ENCODE results near the gene SH3PXD2A.
"Not testable (repeated sequence)": the region's sequence is repeated elsewhere in the genome, so short reads cannot be mapped to it uniquely, and the experiment has no call there.

Gene SH3PXD2A

DNA sequence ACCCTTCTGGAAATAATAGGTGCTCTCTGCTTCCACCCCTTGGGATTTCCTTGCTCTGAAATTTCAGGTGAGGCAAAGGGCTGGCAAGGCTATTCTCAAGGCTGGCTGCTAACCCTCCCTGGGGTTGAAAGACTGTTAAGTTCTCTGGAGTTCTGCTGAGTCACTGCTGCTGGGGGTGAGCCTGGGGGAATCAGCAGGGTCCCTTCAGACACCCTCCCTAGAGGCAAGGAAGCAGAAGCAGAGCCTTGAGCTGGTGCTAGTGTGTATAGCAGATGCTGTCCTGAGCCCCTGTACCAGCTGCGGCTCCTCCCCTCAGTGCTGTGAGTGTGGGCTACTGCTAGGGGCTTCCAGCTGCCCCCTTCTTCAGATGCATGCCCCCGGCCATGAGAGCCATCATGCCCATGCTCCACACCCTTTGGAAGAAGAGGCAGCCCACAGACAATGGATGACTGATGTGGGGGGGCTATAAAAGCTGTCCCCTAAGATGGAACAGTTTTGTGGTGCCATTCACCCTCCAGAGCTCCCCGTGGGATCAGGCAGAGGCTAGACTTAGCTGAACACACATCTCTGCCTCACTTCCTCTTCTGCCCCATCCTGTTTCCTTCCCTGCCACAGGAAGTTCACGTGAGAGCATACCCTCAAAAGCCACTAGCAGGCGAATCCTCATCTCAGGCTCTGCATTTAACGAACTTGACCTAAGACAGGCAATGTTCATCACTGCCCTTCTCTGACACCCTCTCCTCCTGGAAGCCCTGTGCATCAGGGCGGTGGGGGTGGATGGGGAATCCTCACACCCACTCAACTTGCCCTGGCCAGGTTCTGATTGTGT, 91.8 kb downstream of the SH3PXD2A start:
- DNase-seq = peak; percentile 30

DNA sequence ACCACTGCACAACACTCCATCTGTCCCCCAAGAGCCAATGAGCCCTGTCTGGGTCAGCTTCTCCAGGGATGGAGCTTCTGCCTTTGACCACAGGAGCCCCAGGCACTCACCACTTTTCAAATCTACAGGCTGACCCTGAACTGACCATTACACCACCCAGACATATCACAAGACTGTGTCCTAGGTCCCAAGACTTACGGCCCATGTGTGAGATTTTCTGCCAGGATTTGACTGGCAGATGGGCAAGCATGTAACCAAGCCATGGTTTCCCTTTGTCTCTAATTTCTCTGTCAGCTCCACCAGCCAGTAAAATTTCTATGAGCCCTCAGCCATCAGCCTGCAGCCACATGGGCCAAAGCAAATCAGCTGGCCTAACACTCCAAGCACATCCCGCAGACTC, 92.5 kb downstream of the SH3PXD2A start:
- DNase-seq = no peak

GRCh38 chr10:103762162-103762561, 93.2 kb downstream of the SH3PXD2A start:
- no peak for DNase-seq

DNA sequence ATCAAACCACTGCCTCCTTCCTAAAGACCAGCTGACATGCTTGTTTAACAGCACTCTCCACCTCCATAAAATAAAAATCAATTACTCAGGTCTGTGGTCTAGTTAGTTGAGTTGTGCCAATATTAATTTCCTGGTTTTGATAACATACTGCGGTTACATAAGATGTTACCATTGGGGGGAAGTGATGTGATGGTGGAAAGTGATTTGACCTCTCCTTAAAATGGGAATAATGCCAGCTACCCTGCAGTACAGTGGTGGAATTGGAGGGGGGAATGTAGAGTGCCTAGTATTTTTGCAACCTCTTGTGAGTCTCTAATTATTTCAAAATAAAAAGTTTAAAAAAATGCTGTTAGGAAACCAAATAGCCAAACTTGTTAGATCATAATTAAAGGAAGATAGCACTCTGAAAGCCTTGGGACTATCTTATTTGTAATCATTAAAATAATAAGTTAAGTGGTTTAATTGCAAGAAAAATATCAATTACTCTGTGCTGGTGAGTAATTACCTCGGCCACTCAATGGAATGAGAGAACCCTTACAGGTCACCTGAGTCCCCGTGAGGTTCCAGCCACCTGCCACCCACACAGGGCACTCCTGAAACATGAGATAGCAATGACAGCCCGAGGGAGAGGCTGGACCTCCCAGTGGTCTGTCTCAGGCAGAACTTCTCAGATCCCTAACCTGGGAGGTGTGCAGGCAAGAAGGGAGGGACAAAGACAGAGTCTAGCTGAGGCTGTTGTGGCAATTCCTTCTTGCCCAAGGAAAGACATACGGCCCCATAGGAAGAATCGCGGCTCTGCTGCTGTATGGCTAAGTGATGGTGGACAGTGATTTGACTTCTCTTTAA, 94.1 kb downstream of the SH3PXD2A start:
- no peak for DNase-seq

DNA sequence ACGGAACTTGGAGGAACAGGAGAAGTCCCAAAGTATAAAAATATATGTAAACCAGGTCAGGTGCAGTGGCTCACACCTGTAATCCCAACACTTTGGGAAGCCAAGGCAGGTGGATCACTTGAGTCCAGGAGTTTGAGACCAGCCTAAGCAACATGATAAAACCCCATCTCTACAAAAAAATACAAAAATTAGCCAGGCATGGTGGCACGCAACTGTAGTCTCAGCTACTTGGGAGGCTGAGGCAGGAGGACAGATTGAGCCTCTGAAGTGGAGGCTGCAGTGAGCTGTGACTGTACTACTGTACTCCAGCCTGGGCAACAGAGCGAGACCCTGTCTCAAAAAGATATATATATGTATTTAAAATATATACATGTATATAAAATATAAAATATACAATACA, 95.1 kb downstream of the SH3PXD2A start:
- DNase-seq = not testable (repeated sequence)

DNA sequence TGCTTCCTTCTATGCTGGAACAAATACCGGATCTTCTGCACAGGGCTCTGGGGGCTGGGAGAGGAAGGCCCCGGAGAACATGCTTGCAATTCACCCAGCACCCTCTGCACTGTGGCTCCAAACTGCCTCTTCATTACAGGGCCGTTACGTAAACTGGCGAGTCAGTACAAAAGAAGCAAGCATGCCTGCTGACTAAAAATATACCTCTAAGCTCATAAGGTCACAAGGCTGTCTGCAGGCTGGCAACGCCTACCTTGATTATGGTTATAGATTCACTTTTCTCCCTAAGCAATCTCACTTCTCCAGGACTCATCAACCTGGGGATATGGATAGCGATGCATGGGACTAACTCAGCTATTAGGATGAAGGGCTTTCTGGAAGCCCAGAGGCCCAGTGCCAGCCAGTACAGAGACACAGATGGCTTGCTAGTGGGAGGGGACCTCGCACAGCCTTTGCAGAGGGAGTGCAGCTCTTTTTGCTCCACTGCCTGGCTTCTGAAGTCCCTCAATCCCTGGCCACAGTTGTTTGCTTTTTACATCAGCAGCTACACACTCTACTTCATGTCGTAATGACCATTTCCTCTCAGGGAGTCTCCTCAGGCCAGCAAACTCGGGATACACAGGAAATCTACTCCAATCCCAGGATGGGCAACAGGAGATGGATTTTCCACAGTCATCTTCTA, 96.1 kb downstream of the SH3PXD2A start:
- no peak for DNase-seq

DNA sequence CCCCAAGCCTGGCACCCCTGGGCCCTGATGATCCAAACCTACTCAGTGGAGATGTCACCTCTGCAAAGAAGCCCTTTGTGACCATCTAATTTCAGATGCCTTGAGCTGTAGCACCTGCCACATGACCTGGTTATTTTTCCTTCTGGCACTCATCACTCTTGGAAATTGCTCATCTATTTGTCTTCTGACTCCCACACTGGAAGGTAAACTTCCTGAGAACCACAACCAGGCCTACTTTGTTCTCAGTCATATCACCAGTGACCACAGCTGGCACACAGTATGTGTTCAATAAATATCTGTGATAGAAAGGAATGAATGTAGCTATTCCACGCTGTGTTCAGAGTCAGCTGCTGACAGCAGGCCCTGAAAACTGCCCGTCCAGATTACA, 97.1 kb downstream of the SH3PXD2A start:
- no peak for DNase-seq

DNA sequence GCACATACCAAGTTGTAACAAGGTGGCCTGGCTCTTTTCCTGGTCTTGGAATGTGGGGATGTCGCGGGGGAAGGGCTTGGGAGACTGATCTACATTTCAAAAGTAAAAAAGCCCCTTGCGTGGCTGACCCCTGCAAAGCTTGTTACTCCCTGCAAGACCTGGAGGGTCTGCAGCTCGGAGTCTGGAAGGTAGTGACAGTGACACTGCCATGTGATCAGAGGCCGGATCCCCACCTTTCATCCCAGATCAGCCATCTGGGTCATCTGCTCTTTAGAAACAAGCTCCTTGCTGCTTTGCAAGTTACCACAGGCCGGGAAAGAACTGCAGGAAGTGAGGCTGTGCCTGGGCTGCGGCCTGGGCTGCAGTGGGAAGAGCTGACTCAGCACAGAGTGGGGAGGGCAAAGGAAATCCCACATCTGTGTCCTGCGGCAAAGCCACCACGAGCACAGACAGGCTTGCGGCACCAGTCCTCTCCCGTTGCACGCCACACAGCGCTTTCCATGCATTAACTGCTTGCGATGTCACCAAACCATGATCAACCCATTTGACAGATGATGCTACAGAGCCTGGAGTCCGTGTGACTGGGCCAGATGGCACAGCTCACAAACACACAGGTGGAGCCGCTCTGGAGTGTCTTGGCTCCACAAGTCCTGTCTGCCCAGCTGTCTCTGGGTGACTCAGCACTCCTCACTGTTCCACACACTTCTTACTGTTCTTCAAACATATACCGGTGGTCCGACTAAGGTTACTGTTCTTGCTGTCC, 97.7 kb downstream of the SH3PXD2A start:
- DNase-seq = no peak

GRCh38 chr10:103756277-103756869, 99.0 kb downstream of the SH3PXD2A start:
- no peak for DNase-seq

- no peak for DNase-seq
Measured at GRCh38 chr10:103752680-103753248, 102.6 kb downstream of the SH3PXD2A start.

- DNase-seq = no peak
Measured at GRCh38 chr10:103751667-103752290, 103.6 kb downstream of the SH3PXD2A start.

DNA sequence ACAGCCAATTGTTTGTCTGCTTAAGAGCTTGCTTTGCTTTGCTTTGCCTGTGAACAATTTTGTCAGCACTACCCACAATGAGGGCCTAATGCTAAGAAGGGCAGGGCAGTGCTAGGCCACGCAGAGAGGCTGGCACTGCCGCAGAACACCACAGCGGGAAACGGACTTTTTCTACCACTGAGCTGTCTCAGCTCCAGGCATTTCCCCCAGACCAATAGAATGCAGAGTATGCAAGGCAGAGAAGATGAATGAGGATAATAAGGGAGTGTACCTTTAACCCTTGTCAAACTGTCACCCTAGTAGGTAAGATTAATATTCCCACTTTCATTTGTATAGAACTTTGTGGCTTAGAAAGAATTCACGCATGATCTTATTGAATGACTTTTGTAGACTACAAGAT, 104.5 kb downstream of the SH3PXD2A start:
- no peak for DNase-seq

- no peak for DNase-seq
Measured at GRCh38 chr10:103749779-103750178, 105.6 kb downstream of the SH3PXD2A start.

GRCh38 chr10:103748020-103748419, 107.4 kb downstream of the SH3PXD2A start:
- no peak for DNase-seq

DNA sequence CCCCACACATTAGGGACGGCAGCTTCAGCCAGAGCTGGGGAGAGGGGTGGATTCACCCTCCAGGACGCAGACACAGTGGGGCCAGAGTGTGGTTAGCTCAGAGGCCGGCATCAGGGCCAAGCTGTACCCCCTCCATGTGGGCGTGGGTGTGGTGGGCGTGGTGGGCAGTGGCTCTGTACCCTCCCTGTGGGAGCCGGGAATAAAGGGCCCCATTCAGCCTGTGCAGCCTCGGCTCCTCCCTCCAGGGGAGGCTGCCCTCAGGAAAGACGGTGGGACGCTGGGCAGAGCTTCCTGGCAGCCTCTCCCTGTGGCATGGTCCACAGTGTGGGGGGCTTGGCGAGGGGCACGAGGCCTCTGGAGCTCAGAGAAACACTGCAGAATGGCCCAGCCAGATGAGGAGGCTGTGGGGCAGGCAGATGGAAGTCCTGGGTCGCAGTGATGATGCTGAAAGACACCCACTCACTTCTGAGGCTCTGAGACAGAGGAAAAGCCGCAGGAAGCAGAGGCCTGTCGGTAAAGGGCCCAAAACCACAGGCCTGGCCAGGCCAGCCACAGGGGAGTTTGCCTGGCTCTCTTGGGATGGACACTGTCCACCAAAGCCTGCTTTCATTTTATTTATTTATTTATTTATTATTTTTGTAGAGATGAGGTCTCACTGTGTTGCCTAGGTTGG, 108.0 kb downstream of the SH3PXD2A start:
- no peak for DNase-seq

DNA sequence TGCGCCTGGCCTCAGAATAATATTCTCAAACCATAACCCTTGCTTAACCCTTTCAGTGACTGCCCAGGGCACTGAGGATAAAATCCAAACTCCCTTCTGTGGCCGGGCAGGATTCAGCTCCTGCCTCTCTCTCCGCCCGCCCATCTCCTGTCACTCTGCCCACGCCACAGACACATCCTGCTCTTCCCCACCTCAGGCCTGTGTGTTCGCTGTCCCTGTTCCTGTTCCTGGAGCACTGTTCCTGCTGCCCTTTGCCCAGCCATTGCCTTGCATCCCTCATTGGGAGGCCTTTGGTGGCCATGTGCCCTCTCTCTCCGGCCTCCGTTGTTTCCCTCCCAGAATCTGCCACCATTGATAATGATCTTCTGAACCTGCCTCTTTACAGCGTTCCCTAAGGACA, 108.8 kb downstream of the SH3PXD2A start:
- no peak for DNase-seq

DNA sequence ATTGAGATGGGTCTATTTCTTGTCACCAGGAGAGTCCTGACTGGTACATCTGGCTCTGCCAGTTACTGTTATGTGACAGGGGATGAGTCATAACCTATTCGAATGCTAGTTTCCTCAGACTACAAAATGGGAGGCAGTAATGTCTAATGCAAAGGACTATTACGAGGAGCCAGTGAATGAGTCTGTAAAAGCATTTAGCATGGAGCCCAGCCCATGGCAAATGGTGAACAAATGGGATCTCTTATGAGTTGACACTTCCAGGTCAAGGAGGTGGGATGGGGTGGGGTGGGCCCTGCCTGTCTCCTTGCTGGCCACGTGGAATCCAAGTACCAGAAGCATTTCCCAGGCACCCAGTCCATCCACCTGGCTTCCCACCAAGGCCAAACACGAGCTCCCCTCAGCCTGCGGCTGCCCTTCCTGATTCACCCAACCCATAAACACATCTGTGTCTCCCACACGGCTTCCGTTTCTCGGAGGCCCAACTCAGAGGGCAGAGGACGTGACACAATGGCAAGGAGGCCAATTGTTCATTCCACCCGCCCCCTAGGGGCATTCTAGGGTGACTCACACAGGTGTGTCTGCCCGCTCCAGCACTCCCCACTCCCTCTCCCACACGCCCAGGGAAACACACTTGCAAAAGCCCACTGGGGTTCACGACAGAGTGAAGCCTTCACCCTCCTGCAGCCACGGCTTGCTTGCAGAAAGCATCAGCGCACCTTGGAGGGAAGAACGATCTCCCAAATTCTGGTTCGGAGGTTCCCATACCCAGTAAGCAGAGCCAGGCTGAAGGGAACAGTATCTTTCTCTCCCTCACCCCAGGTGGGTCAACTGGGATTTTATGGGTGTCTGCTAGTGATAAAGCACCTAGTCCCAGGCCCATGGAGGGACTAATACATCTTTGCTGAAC, 109.8 kb downstream of the SH3PXD2A start:
- DNase-seq = peak; percentile 19

DNA sequence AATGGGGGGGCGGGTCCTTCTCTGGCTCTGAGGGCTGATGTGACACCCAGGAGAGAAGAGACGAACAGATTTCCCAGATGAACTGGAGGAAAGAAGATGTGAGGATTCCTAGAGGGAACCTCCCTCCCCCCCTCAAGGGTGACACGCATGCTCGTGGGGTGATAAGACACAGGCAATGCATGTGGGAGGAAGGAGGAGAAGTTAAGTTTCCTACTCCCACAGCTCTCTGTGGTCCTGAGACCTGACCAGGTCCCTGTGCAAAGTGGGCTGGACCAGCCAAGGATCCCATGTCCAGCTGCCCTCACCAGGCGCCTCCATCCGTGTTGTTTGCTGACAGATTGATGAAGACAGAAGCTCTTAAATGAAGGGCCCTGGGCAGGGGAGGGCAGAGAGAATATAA, 112.6 kb downstream of the SH3PXD2A start:
- no peak for DNase-seq

- DNase-seq = no peak
Measured at GRCh38 chr10:103740611-103741010, 114.8 kb downstream of the SH3PXD2A start.
